ENCODE results near the gene STK32B. TPM values are rescaled to one million over a fixed set of nuclear protein-coding genes. Genes with fewer than 3 reads are reported as not detected.

STK32B gene
- polyA plus RNA-seq, 1 of the 3 experiments (the other 2 are of a cell fraction) = 0.20 TPM

- WGBS (ENCODE audit: low lambda C conversion rate) = 24% methylated on average over 28 of the region's 29 CpGs
- no peak for DNase-seq
- Histone ChIP-seq H3K9me3 (no peaks in the 10 kb centered on the region), H3K4me3 (ENCODE audit: low read depth in 2 of 2, low read length in 1 of 2) (no peak overlapping the region), H3F3A (replicated peaks; ENCODE audit: insufficient read depth) (no peaks in the 10 kb centered on the region), H3K4me1 (ENCODE audit: control insufficient read depth in 1 of 2, insufficient read depth in 2 of 2, low read depth in 1 of 2, low read length in 1 of 2) (peaks cover 0 to 14% of the 10 kb centered on the region in 2 experiments; a peak in 1 of 4 replicates), H3K4me2 (peak overlapping the region; percentile 59), H4K20me1 (ENCODE audit: insufficient read depth) (no peaks in the 10 kb centered on the region), H3K36me3 (replicated peaks in 1 of 2; ENCODE audit: control insufficient read depth in 1 of 2, insufficient read depth in 2 of 2, low read length in 1 of 2) (no peaks in the 10 kb centered on the region), H3K9ac (no peak overlapping the region), H2AFZ (ENCODE audit: low read depth) (peak overlapping the region; percentile 35; the same call in 1 of the 2 replicates), H3K27me3 (ENCODE audit: insufficient read depth) (peaks cover 5% of the 10 kb centered on the region; the same call in 1 of the 2 replicates), H3K27ac (ENCODE audit: low read depth in 2 of 2, low read length in 1 of 2) (no peak overlapping the region), H3K79me2 (ENCODE audit: insufficient read depth) (no peaks in the 10 kb centered on the region), H3K9me2 (no peaks in the 10 kb centered on the region)
- CTCF ChIA-PET = interaction anchor here (1.1 kb wide), 1 partner anchor 234 kb away, joined by 3 read pairs; no protein-coding TSS in a partner anchor
- TF ChIP-seq TCF12 (IDR thresholded peaks at IDR 0.05) (no peak), CHD2 (IDR thresholded peaks at IDR 0.05; ENCODE audit: low read length, partially characterized antibody) (no peak), FOXM1 (IDR thresholded peaks at IDR 0.05; ENCODE audit: low read depth) (no peak), NFIC (IDR thresholded peaks at IDR 0.05; ENCODE audit: borderline replicate concordance) (no peak), ZBTB33 (IDR thresholded peaks at IDR 0.05; ENCODE audit: borderline replicate concordance, low read depth) (no peak)
- POLR2A ChIA-PET = no interaction called here
Observed at GRCh38 chr4:5165420-5166369, 114.4 kb downstream of the STK32B start.

GRCh38 chr4:5166377-5166776 is 115.1 kb downstream of the STK32B start:
- Histone ChIP-seq H3K27me3 (ENCODE audit: insufficient read depth) (peaks cover 5% of the 10 kb centered on the region; the same call in 1 of the 2 replicates), H4K20me1 (ENCODE audit: insufficient read depth) (no peaks in the 10 kb centered on the region), H3K4me2 (peak overlapping the region; percentile 59; the same call in 1 of the 2 replicates), H3K9ac (no peak overlapping the region), H2AFZ (ENCODE audit: low read depth) (no peak overlapping the region), H3K9me2 (no peaks in the 10 kb centered on the region), H3F3A (replicated peaks; ENCODE audit: insufficient read depth) (no peaks in the 10 kb centered on the region), H3K9me3 (no peaks in the 10 kb centered on the region), H3K4me3 (ENCODE audit: low read depth in 2 of 2, low read length in 1 of 2) (no peak overlapping the region), H3K36me3 (replicated peaks in 1 of 2; ENCODE audit: control insufficient read depth in 1 of 2, insufficient read depth in 2 of 2, low read length in 1 of 2) (no peaks in the 10 kb centered on the region), H3K4me1 (ENCODE audit: control insufficient read depth in 1 of 2, insufficient read depth in 2 of 2, low read depth in 1 of 2, low read length in 1 of 2) (peaks cover 0 to 14% of the 10 kb centered on the region in 2 experiments; a peak in 1 of 4 replicates), H3K27ac (ENCODE audit: low read depth in 2 of 2, low read length in 1 of 2) (no peak overlapping the region), H3K79me2 (ENCODE audit: insufficient read depth) (no peaks in the 10 kb centered on the region)
- no peak for DNase-seq
- POLR2A ChIA-PET = no interaction called here
- CTCF ChIA-PET = interaction anchor here (0.7 kb wide), 1 partner anchor 15 kb away, joined by 3 read pairs; no protein-coding TSS in a partner anchor
- TF ChIP-seq RAD21 (IDR thresholded peaks at IDR 0.05; ENCODE audit: low read length) (no peak), MEF2A (IDR thresholded peaks at IDR 0.05; ENCODE audit: borderline replicate concordance, low read depth) (no peak), NRF1 (IDR thresholded peaks at IDR 0.05; ENCODE audit: low read depth, low read length) (no peak), EP300 (IDR thresholded peaks at IDR 0.05; ENCODE audit: borderline replicate concordance in 1 of 2, low read depth in 1 of 2, low read length in 1 of 2) (no peak), IRF3 (IDR thresholded peaks at IDR 0.05; ENCODE audit: low read depth, low read length) (no peak), USF1 (IDR thresholded peaks at IDR 0.05; ENCODE audit: borderline replicate concordance, low read depth) (no peak), TCF12 (IDR thresholded peaks at IDR 0.05) (no peak), YY1 (IDR thresholded peaks at IDR 0.05; ENCODE audit: low read depth) (no peak), TEAD4 (IDR thresholded peaks at IDR 0.05; ENCODE audit: borderline replicate concordance, insufficient read depth) (no peak)
- 40% methylated on average over 4 of the region's 4 CpGs for WGBS (ENCODE audit: low lambda C conversion rate)

Data from SK-N-SH (cell line).